Omental fat pad (tissue), 4 donors: ENCODE results near the gene ZC3H15. TPM values are rescaled to one million over a fixed set of nuclear protein-coding genes. Genes with fewer than 3 reads are reported as not detected.

Source experiments
- ATAC-seq: fragments of 150-250 bp; one replicate; pipeline ENCODE4 v1.9.1; 2016; ENCODE audit warnings: mild to moderate bottlenecking, moderate library complexity; ENCODE audit not compliant: low FRiP score
- DNase-seq: peaks from one replicate; pipeline ENCODE4 v3.0.0-alpha.2; 2019; ENCODE audit warnings: low spot score
- CTCF ChIP-seq, 3 donors: fragments of 450-650 bp; IDR thresholded peaks; one replicate each; pipeline ENCODE4 v1.5.1; 2016 to 2017; ENCODE audit warnings: antibody characterized with exemption in 3 of 3, mild to moderate bottlenecking in 3 of 3, moderate library complexity in 2 of 3
- total RNA-seq, 4 donors: library from RNA; depleted of rRNA; stranded (reverse); fragments of >200 nt; gene quantifications; one replicate each; pipeline ENCODE4 v1.1.0, GENCODE V29; 2016

ZC3H15 gene
- total RNA-seq, 4 donors from 2014 or later = 47.3 to 115 (median 58.5) TPM

- TF ChIP-seq CTCF (IDR thresholded peaks at IDR 0.05) = no peak
- no peak for ATAC-seq
Observed at GRCh38 chr2:186531257-186531775, 45.3 kb downstream of the ZC3H15 start.

GRCh38 chr2:186532891-186533290, 46.8 kb downstream of the ZC3H15 start:
- ATAC-seq (no peak), DNase-seq (no peak)
- no peak for TF ChIP-seq CTCF (IDR thresholded peaks at IDR 0.05)

More at GRCh38 chr2:186531257-186531775, 45.3 kb downstream of the ZC3H15 start:
- DNase-seq = no peak

- no peak for ATAC-seq
- no peak for DNase-seq
- no peak for TF ChIP-seq CTCF (IDR thresholded peaks at IDR 0.05)
Observed at GRCh38 chr2:186533717-186534116, 47.7 kb downstream of the ZC3H15 start.

GRCh38 chr2:186534406-186534805, 48.3 kb downstream of the ZC3H15 start:
- no peak for TF ChIP-seq CTCF (IDR thresholded peaks at IDR 0.05)
- DNase-seq = no peak

GRCh38 chr2:186535861-186536260, 49.8 kb downstream of the ZC3H15 start:
- ATAC-seq = no peak
- TF ChIP-seq CTCF (IDR thresholded peaks at IDR 0.05) = no peak
- no peak for DNase-seq

More at GRCh38 chr2:186534406-186534805, 48.3 kb downstream of the ZC3H15 start:
- ATAC-seq = no peak

GRCh38 chr2:186537019-186537418, 51.0 kb downstream of the ZC3H15 start:
- DNase-seq = no peak
- ATAC-seq = no peak
- TF ChIP-seq CTCF (IDR thresholded peaks at IDR 0.05) = no peak

GRCh38 chr2:186540941-186541340, 54.9 kb downstream of the ZC3H15 start:
- TF ChIP-seq CTCF (IDR thresholded peaks at IDR 0.05) = no peak
- DNase-seq (no peak), ATAC-seq (no peak)
